Tibial nerve (tissue), 4 donors: Measurements from ENCODE around the gene AIDA. TPM values are rescaled to one million over a fixed set of nuclear protein-coding genes. Genes with fewer than 3 reads are reported as not detected.

Experiments used
- DNase-seq, 2 donors: peaks; one replicate each; pipeline ENCODE4 v3.0.0-alpha.2; 2019; ENCODE audit warnings: low spot score in 2 of 2
- H3K27ac ChIP-seq, 4 donors: fragments of 200-600 bp; sonication (generic) in 3 of 4; one replicate each; pipeline ENCODE4 v1.5.1; 2017 to 2019; ENCODE audit warnings: mild to moderate bottlenecking in 1 of 4
- H3K27me3 ChIP-seq, 2 donors: fragments of 200-600 bp; sonication (generic) in 1 of 2; one replicate each; pipeline versions ENCODE4 v1.5.1 to v1.6.0; 2017 to 2019
- H3K36me3 ChIP-seq, 3 donors: fragments of 200-600 bp; sonication (generic); one replicate each; pipeline ENCODE4 v1.5.1; 2018 to 2019
- H3K4me1 ChIP-seq, 4 donors: fragments of 200-600 bp; sonication (generic) in 3 of 4; one replicate each; pipeline ENCODE4 v1.5.1; 2017 to 2019
- H3K4me3 ChIP-seq, 4 donors: fragments of 200-600 bp; sonication (generic) in 3 of 4; one replicate each; pipeline ENCODE4 v1.5.1; 2017 to 2019; ENCODE audit warnings: mild to moderate bottlenecking in 1 of 4, moderate library complexity in 1 of 4
- H3K9me3 ChIP-seq, 4 donors: fragments of 200-600 bp; sonication (generic) in 3 of 4; one replicate each; pipeline ENCODE4 v1.5.1; 2017 to 2019
- EP300 ChIP-seq, 2 donors: sonication (generic); formaldehyde crosslinking; IDR thresholded peaks; one replicate each; pipeline ENCODE4 v1.6.1; 2017; ENCODE audit warnings: antibody characterized with exemption in 2 of 2, mild to moderate bottlenecking in 1 of 2
- POLR2A ChIP-seq, 2 donors: fragments of 450-650 bp; IDR thresholded peaks; one replicate each; pipeline ENCODE4 v1.6.1; 2017; ENCODE audit warnings: antibody characterized with exemption in 2 of 2, mild to moderate bottlenecking in 2 of 2, moderate library complexity in 2 of 2
- WGBS, 2 donors: methylation state at CpG; one replicate each; pipeline ENCODE4 v1.1.5; 2018; 5-methylcytosine and 5-hydroxymethylcytosine counted together
- total RNA-seq, 4 donors: library from RNA; depleted of rRNA; stranded (reverse); fragments of >200 nt; gene quantifications; one replicate each; pipeline ENCODE4 v1.1.0, GENCODE V29; 2016
- TF ChIP-seq, protein P1 (sequence below), 5 experiments: fragments of 200-600 bp in 3 of 5; fragments of 450-650 bp in 2 of 5; sonication (generic) in 3 of 5; IDR thresholded peaks; one replicate each; pipeline ENCODE4 v1.5.1; 2016 to 2019; ENCODE audit warnings: antibody characterized with exemption in 5 of 5, mild to moderate bottlenecking in 3 of 5, moderate library complexity in 2 of 5

AIDA gene
- total RNA-seq, 4 donors from 2014 or later = 67.8 to 90.2 (median 70.1) TPM

DNA sequence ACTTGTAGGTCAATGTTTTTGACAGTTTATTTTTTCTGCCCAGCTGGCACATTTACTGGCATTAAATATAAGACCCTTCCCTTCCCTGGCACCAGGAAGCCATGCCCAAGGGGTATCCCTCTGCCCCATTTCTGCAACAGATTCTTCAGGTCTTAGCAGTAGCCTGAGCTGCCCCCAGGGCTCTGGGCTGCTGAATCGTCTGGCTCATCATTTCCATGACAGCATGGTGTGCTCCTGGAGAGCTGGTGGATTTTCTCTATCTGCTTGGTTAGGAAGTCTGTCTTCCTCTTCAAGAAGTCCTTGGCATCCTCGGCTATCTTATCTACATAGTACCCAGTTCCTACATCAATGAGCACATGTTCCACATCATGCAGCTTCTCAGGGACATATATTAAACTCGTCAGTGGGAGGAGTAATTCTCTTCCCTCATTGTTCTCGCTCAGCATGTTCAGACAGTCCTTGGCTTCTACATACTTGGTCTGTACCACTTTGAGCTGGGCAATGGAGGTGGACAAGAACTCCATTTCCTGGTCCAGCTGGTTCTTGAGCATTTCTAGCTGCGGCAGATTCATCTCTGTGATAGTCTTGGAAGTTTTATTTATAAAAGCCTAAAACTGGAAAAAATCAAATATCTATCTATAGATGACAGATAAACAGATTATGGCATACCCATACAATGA is 70.9 kb downstream of the AIDA start:
- WGBS, 2 donors = 69 to 72% methylated on average over 5 of the region's 5 CpGs

DNA sequence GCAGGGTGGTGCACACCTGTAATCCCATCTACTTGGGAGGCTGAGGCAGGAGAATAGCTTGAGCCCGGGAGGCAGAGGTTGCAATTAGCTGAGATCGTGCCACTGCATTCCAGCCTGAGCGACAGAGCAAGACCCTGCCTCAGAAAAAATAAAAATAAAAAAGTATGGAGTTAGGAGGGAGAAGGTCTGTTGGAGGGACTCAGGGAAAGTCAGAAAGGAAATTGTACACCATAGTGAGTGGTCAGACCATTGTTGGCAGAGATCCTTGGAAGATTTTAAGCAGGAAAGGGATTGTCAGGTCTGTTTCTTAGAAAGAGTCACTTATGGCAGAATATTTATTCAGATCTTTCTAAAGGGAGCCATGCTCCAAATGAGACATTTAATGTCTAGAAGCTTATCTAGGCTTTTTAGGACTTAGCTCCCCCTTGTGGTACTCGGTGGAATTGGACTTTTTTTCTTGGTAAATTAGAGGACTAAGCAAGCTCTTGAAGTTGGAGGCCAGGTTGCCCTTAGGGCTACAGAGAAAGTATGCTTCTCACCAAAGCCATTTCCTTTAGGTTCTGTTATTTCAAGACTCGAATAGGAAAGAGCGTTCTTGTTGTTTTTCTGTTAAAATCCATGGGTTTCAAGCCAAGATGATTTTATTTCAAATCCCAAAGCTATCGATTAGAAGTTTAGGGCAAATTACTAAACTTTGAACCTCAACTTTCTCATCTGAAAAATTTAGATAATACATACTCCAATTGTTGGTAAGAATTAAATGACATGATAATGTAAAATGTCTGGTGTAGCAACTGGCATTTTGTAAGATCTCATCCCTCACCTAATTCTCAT is 77.9 kb downstream of the AIDA start:
- Histone ChIP-seq H3K27me3 (no peaks in the 10 kb centered on the region), H3K36me3 (peaks cover 0 to 81% (median 4%) of the 10 kb centered on the region in 3 donors), H3K27ac (peak overlapping the region in 1 of 4 donors; percentile 1), H3K4me1 (peaks cover 0 to 3% (median 0%) of the 10 kb centered on the region in 4 donors), H3K9me3 (no peaks in the 10 kb centered on the region), H3K4me3 (no peak overlapping the region)
- WGBS, 2 donors = 33 to 42% methylated on average over 7 of the region's 7 CpGs
- peak in 1 of 2 donors; percentile 96 for DNase-seq
- TF ChIP-seq, protein P1, sequence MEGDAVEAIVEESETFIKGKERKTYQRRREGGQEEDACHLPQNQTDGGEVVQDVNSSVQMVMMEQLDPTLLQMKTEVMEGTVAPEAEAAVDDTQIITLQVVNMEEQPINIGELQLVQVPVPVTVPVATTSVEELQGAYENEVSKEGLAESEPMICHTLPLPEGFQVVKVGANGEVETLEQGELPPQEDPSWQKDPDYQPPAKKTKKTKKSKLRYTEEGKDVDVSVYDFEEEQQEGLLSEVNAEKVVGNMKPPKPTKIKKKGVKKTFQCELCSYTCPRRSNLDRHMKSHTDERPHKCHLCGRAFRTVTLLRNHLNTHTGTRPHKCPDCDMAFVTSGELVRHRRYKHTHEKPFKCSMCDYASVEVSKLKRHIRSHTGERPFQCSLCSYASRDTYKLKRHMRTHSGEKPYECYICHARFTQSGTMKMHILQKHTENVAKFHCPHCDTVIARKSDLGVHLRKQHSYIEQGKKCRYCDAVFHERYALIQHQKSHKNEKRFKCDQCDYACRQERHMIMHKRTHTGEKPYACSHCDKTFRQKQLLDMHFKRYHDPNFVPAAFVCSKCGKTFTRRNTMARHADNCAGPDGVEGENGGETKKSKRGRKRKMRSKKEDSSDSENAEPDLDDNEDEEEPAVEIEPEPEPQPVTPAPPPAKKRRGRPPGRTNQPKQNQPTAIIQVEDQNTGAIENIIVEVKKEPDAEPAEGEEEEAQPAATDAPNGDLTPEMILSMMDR (IDR thresholded peaks at IDR 0.05) = peak; percentile 78 to 94 (median 83)
- TF ChIP-seq POLR2A (IDR thresholded peaks at IDR 0.05) (no peak), EP300 (IDR thresholded peaks at IDR 0.05) (no peak)

More for the DNA sequence above, 70.9 kb downstream of the AIDA start:
- Histone ChIP-seq H3K4me3 (no peak overlapping the region), H3K27me3 (no peaks in the 10 kb centered on the region), H3K4me1 (peaks cover 0 to 24% (median 9%) of the 10 kb centered on the region in 4 donors), H3K9me3 (no peaks in the 10 kb centered on the region), H3K36me3 (peaks cover 0 to 25% (median 0%) of the 10 kb centered on the region in 3 donors), H3K27ac (no peak overlapping the region)
- TF ChIP-seq EP300 (IDR thresholded peaks at IDR 0.05) (no peak), POLR2A (IDR thresholded peaks at IDR 0.05) (no peak)
- TF ChIP-seq, protein P1 (IDR thresholded peaks at IDR 0.05) = no peak
- no peak for DNase-seq

DNA sequence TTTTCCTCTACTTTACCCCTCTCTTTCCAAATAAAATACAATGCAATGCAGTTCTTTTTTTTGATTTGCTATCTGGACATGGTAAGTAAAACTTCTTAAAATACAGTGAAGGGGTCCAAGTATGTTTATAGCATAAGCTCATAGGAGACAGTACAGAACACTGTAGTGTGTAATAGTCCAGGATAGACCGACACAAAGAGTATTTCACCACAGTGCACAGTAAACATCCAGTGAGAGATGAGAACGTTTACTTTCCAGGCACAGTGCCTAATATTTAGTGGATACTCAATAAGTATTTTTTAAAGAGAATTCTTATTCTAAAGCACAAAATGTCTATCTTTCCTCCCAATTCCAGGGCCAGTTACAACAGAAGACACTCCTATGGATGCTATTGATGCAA is 79.5 kb downstream of the AIDA start:
- 46 to 61% methylated on average over 2 of the region's 2 CpGs for WGBS, 2 donors
- no peaks in the 10 kb centered on the region for H3K9me3 ChIP-seq

DNA sequence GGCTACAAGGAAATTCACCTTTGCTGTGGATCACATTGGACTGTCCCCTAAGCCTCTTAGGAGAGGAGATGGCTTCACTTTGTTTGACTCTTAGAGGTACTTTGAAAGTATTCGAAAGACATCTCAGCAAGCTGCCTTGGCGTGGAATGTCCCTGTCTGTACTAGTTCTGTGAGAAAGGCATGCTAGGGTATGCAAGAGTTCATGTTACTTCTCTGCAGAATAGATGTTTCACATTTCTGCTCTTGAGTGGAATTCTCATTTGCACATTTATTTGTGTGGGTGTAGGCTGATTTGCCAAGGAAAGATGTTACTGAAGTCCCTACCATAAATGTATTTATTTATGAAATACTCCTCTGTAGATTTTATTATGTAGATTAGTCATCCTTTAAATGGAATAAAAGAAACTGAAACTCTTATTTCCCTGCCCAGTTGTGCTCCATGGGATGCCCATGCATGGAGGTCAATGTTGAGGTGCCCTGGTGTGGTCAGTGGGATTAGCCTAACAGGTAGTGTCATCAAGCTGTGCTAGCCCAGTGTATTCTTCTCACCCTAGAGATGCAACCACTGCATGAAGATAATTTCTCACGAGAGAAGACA is 80.6 kb downstream of the AIDA start:
- no peaks in the 10 kb centered on the region for H3K9me3 ChIP-seq
- H3K4me3 ChIP-seq = no peak overlapping the region
- H3K27ac ChIP-seq = peak overlapping the region in 1 of 4 donors; percentile 8
- TF ChIP-seq POLR2A (IDR thresholded peaks at IDR 0.05) (no peak), EP300 (IDR thresholded peaks at IDR 0.05) (no peak)
- TF ChIP-seq, protein P1 (IDR thresholded peaks at IDR 0.05) = no peak
- H3K4me1 ChIP-seq = peaks cover 0 to 3% (median 0%) of the 10 kb centered on the region in 4 donors
- WGBS, 2 donors = 67 to 75% methylated on average over 3 of the region's 3 CpGs
- H3K36me3 ChIP-seq = peaks cover 0 to 89% (median 14%) of the 10 kb centered on the region in 3 donors
- no peaks in the 10 kb centered on the region for H3K27me3 ChIP-seq
- DNase-seq = no peak

More for the DNA sequence above, 79.5 kb downstream of the AIDA start:
- Histone ChIP-seq H3K36me3 (peaks cover 0 to 81% (median 11%) of the 10 kb centered on the region in 3 donors), H3K4me3 (no peak overlapping the region), H3K27me3 (no peaks in the 10 kb centered on the region), H3K27ac (no peak overlapping the region), H3K4me1 (peaks cover 0 to 3% (median 0%) of the 10 kb centered on the region in 4 donors)
- no peak for DNase-seq
- TF ChIP-seq POLR2A (IDR thresholded peaks at IDR 0.05) = no peak
- no peak for TF ChIP-seq EP300 (IDR thresholded peaks at IDR 0.05)
- TF ChIP-seq, protein P1 (IDR thresholded peaks at IDR 0.05) = no peak
